Stimulated activated CD4-positive, alpha-beta T cell treated with anti-CD3 and anti-CD28 coated beads, Interleukin-15, amount 100 ng/mL, for 1 hour (primary cell): ENCODE results near the gene WDR70.
"Not testable (repeated sequence)": the region's sequence is repeated elsewhere in the genome, so short reads cannot be mapped to it uniquely, and the experiment has no call there.

Source experiments
- DNase-seq, 2 donors: peaks; one replicate each; pipeline ENCODE4 v3.0.0-alpha.2; 2020; ENCODE audit warnings: low read depth in 1 of 2, low spot score in 1 of 2

WDR70 gene

DNA sequence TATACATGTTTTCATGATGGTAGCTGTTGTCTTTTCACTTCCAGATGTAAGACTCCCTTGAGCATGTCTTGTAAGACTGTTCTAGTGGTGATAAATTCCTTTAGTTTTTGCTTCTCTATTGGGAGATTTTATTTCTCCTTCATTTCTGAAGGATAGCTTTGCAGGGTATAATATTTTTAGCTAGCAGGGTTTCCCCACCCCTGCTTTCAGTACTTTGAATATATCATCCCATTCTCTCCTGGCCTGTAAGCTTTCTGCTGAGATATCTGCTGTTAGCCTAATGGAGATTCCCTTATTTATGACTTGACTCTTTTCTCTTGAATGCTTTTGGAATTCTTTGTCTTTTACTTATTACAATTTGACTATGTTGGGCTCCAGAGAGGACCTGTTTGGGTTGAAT is 249.8 kb downstream of the WDR70 start:
- no peak for DNase-seq

DNA sequence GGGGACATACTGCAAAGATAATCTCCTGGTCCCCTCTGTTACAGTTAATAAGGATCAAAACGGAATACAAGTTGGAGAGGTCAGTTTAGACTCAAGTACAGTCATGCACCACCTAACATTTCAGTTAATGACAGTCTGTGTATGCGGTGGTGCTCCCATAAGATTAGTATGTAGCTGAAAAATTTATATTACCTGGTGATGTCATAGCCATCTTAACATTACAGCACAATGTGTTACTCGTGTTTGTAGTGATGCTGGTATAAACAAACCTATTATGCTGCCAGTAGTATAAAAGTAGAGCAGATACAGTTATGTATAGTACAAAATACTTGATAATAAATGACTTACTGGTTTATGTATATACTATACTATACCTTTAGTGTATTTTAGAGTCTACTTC is 252.8 kb downstream of the WDR70 start:
- no peak for DNase-seq

DNA sequence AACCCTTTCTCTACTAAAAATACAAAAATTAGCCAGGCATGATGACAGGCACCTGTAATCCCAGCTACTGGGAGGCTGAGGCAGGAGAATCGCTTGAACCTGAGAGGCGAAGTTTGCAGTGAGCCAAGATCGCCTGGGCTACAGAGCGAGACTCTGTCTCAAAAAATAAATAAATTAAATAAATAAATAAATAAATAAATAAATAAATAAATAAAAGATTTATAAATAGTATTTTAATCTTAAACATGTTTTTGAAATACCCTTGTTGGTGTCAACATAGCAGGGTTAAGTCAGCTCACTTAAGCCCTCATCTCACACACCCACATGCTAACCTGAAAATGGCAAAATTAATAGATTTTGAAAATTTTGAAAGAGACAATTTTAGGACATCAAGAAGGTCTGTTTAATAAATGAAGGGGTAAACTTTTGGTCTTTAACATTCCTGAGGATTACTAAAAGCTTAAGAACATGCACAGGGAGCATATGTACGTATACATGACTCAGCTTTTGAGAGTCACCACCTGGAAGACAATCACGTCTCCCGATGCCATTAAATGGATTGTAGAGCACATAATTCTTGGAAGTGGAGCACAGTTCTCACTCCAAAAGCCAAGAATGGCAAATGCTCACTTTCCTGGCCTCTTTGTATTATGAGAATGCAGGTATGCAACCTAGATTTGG is 258.2 kb downstream of the WDR70 start:
- no peak for DNase-seq

DNA sequence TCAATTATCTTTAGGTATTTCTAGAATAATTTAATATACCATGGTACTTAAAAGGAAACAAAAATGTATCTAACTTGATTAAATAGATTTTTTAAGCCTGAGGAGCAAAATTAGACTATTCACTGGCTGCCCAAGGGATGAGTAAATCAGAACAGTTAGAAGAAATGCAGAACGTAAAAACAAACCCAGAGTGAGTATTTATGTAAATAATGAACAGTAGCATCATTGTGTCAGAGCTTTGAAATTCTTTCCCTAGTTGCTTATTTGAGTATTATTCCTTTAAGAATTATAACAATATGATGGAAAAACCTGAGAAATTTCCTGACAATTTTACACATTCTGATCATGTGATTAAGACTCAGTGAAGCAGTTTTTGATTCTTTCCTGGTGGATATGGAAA is 259.8 kb downstream of the WDR70 start:
- no peak for DNase-seq

DNA sequence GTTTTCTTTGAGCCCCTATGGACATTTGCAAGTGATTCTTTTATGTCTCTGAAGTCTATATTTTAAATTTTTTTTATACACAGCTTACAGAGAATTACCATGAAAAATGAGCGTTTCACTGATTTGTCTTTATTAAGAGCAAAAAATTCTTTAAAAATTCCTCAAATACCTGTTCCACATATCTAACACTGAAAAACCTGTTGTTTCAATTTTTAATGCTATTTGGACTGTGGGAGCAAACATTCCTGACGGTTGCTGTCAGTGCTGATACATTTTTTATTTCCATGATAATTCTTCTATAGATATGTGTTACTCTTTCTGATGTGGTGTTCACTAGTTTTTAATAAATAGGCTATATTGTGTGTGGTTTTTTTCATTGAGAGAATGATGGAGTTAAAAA is 261.0 kb downstream of the WDR70 start:
- DNase-seq, result no peak

DNA sequence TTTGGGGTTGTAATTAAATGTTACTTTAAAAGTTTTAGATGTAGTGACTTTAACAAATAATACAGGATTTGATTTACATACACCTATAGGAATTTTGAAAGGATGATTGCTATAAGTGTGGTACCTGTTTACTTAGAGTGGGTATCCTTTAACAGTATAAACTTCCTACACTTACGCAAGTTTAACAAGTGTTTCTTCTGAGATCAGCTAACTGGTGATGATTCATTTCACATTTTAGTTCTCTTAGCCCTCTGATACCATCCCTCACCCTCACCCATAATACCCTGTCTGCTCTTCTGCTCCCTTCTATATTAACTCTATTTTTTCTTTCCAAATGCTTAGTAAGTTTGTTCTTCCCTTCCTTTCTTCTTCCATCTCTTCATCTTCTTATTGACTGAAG is 262.8 kb downstream of the WDR70 start:
- no peak for DNase-seq

DNA sequence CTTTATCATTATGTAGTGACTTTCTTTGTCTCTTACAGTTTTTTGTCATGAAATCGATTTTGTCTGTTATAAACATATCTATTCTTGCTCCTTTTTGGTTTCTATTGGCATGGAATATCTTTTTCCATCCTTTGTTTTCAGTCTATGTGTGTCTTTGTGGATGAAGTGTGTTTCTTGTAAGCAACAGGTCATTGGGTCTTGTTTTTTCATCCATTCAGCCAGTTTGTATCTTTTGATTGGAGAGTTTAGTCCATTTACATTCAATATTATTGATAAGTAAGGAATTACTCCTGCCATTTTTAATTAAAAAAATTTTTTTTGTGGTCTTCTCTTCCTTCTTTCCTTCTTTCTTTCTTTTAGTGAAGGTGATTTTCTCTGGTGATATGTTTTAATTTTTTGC is 266.6 kb downstream of the WDR70 start:
- DNase-seq, result no peak

DNA sequence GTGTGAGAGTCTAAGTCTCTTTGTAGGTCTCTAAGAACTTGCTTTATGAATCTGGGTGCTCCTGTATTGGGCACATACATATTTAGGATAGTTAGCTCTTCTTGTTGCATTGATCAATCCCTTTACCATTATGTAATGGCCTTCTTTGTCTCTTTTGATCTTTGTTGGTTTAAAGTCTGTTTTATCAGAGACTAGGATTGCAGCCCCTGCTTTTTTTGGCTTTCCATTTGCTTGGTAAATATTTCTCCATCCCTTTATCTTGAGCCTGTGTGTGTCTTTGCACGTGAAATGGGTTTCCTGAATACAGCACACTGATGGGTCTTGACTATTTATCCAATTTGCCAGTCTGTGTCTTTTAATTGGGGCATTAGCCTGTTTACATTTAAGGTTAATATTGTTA is 275.4 kb downstream of the WDR70 start:
- not testable (repeated sequence) for DNase-seq

DNA sequence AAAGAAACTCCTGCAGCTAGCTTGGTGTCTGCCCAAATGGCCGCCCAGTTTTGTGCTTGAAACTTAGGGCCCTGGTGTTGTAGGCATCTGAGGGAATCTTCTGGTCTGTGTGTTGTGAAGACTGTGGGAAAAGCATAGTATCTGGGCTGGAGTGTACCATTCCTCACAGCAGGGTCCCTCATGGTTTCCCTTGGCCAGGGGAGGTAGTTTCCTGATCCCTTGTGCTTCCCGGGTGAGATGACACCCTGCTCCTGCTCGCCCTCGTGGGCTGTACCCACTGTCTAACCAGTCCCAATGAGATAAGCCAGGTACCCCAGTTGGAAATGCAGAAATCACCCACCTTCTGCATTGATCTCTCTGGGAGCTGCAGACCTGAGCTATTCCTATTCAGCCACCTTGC is 277.9 kb downstream of the WDR70 start:
- no peak for DNase-seq

DNA sequence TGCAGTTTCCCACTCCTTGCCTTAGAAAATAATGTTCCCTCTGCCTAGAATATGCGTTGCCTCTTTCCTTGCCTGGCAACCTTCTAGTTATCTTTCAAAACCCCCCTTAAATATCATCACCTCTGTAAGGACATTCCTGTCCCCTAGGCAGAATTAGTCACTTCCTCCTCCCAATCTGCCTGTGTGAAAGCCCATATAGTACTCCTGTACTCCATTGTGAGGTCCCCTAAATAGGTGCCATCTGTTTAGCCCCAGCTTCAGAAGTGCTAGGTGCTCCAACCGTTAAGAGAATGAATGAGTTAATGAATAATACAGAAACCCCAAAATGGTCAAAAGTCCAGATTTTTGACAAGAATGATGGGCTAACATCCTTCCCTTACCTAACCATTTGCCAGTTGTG is 279.3 kb downstream of the WDR70 start:
- DNase-seq, result no peak

DNA sequence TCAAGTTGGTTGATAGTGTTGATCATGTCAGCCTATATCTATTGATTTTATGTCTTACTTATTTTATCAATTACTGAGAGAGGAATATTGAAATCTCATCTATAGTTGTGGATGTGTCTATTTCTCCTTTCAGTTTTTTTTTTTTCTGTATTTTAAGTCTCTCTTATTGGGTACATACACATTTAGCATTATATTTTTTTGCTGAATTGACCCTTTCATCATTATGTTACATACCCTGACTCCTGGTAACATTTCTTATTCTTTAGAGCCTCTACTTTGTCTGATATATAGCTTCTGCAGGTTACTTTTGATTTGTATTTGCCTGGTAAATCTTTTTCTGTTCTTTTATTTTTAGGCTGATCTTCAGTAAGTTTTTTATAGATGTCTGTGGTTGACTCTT is 281.2 kb downstream of the WDR70 start:
- no peak for DNase-seq

DNA sequence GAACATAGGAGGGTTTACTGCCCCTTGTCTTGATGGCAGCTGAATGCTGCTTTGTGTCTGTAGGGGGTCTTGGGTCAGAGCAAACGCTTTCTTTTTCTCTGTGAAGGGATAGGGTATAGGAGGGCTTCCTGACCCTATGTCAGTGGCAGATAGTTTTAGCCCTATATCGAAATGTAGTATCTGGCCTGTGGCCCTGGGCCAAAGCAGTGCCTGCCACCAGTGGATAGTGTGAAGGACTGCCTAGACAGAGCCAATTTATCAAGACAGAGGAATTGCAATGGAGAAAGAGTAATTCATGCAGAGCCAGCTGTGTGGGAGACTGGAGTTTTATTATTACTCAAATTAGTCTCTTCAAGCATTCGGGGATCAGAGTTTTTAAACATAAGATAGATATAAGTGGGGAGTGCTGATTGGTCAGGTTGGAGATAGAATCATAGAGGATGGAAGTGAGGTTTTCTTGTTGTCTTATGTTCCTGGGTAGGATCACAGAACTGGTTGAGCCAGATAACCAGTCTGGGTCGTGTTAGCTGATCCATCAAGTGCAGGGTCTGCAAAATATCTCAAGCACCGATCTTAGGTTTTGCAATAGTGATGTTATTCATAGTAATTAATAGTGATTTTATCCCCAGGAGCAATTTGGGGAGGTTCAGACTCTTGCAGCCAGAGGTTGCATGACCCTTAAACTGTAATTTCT is 282.3 kb downstream of the WDR70 start:
- DNase-seq, result no peak

DNA sequence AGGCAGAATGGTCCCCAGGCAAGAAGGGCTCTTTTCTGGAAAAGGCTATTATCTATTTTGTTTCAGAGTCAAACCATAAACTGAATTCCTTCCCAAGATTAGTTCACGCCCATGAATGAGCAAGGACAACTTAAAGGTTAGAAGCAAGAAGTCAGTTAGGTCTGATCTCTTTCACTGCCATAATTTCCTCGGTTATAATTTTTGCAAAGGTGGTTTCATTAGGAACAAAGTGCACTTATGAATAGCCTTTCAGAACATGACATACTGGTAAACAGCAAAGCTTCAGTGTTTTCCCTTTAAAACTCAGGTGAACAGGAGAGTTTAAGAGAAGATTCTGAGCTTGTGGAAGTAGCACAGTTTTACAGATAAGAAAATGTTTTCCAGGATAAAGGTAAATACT is 282.8 kb downstream of the WDR70 start:
- DNase-seq, result no peak

DNA sequence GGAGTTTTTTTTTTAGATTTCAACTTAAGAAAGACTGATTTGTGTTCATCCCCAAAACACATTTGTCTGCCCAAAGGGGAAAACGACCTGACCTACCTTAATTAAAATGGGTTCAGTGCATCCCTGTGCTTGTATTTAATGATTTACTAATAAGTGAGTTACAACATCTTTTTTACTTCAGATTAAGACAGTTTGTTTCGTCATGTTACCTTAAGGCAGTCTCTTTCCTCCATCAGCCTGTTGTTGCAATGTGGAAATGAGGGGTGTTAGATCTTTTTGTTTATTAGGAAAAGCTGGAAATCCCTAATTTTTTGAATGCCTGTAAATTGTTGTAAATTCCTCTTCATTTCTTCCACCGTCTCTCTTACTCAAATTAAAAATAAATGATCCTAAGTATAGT is 283.2 kb downstream of the WDR70 start:
- DNase-seq, result no peak

DNA sequence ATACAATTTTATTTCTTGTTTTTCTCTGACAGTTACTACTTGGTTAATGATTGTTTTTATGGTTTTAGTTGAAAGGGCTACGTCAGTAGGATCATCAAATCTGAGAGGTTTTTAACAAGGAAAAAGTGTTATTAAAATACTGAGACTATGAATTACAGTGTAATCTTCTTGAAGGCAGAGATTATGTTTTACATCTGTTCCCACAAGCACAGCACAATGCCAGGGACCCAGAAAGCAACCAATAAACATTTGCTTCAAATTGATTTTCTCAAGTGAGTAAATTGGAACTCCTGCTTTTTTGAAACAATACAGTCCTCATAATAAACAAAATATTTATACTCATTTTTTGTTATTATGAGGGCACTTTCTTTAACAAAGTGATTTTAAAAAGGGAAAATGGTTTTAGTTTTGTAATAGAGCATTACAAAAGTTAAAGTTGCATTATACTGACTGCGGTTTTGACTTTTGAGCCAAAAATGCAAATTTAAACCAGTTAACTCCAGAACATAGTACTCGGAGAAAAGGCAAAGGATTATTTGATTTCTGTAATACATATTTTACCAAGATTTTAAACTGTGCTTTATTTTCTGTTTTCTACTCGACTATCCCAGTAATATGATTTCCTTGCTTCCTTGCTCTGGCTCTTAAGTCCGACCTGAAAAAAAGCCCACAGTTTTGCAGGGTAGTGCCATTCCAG is 283.8 kb downstream of the WDR70 start:
- no peak for DNase-seq

DNA sequence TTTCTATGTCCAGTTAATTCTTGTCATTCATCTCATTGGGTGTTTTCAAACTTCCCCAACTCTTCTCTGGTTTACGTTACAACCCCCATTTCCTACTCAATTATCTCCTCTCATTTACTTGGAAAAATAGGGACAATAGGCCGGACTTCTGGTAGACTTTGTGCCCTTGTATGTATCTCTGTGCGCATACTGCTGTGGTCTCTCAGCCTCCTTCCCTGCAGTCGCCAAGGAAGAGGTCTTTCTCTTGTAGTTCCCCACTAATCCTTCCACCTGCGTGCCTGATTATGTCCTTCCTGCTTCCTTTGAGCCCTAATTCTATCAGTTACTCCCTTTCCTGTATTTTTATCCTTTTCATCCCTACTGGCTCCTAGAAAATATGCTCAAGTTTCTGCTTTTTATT is 284.4 kb downstream of the WDR70 start:
- no peak for DNase-seq

DNA sequence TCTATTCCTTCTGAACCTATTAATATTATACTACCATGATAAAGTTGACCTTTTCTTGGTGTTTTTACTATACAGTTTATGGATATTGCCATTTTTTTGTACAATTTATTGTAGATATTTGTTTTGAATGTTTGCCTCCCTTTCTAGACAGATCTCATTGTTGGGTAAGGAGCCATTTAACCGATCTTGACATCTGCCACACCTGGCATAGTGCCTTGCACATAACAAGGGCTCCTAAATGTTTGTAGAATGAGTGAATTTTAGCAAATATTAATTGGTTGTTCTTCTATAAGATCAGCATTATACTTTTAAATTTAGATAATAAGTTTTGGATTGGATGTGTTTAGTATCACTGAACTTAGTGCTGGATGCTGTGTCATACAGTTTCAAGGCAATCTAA is 285.4 kb downstream of the WDR70 start:
- DNase-seq, result no peak

DNA sequence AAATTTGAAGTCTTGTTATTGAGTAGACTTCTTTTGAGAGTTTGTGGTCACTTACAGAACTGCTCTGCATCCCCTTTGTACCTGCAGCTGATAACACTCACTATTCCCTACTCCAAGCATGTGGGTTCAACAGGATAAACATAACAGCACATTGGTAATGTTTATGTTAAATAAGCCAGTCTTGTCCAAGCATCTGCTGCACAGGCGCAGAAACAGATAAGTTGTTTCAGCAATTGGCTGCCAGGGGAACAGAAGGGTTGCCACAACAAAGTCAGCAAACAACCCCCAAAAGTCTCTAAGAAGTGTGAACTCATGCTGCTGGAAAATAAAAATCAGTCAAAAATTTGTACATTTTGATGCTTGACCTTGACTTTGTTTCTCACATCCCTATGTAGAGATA is 286.2 kb downstream of the WDR70 start:
- no peak for DNase-seq

DNA sequence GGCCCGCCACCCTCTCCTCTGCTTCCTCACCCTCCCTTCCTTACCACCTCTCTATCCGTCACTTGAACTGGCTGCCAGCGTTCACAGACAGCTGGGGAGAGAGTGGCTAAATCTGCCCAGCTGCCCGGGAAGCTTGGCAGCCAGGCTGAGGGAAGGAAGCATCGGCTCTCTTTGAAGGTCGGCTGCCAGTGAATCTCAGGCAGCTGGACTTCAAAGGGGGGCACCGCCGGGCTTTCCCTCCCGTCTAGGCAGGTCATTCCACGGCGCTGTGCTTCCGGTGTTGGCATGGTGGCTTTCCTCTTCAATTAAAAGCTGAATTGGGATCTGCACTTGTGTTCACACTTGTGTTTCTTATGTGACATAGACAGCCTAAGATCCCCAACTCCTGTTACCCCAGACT is 286.8 kb downstream of the WDR70 start:
- DNase-seq, result no peak

DNA sequence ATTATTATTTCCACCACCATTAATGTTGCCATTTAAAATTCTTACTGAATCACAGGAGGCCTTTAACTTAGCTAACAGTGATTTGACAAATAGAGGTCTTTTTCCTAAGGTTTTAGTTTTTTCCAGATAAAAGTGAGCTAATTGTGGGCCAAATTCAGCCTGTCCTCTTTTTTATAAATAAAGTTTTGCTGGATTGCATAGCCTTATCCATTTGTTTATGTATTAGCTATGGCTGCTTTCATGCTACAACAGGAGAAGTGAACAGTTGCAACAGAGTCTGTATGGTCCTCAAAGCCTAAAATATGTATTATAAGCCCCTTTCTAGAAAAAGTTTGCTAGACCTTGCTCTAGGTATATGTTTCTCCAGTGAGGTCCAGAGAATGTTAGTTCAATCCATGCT is 288.3 kb downstream of the WDR70 start:
- DNase-seq, result no peak

DNA sequence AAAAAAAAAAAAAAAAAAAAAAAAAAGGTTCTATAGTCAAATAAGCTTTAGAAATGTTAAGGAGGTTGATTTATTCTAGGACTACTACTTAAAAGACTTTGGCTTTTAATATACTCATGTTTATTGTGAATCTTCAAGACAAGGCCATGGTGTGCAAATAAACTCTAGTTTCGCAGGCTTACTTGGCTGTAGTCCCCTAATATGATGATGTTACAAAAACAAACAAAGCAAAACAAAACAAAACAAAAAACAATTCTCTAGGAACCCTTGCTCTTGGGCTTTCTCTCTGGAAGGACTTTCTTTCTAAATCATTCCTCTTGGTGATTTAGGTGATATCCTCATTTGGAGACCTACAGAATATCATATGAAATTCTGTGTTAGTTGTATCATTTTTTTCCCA is 288.7 kb downstream of the WDR70 start:
- DNase-seq, result no peak

DNA sequence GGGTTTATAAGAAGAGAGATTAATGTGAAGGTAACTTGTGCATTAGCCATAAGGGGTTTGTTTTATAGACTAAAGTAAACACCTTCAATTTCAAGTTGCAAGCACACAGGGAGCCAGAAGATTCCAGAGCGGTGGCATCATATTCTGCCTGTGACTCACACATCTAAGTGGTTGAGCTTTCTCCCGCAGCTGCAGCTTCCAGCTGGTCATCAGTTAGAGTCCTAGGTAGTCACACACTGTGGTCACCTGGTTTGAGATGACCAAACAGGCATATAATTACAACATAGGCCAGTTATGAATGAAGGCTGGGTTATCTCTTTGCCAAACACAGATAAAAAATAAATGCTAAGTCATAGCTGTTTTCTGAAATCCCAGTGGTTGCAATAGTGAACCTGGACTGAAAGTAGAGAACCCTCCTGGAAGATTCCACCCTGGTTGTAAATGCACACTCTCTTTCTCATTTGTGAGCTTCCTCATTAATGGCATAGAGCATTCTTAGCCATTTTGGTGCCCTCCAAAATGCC is 289.5 kb downstream of the WDR70 start:
- no peak for DNase-seq
